ENCODE data around the gene TNFRSF8. TPM values are rescaled to one million over a fixed set of nuclear protein-coding genes. Genes with fewer than 3 reads are reported as not detected.

The TNFRSF8 gene
- total RNA-seq, 4 donors from 2014 or later: 0.84 to 4.9 (median 1.8) TPM; not detected in 1

GRCh38 chr1:12059722-12060464 is 3.2 kb upstream of the TNFRSF8 start:
- TF ChIP-seq POLR2A (IDR thresholded peaks at IDR 0.05) (no peak), EP300 (IDR thresholded peaks at IDR 0.05) (no peak), CTCF (IDR thresholded peaks at IDR 0.05) (no peak)
- WGBS, 2 donors: 67 to 77% methylated on average over 7 of the region's 7 CpGs
- no peak for DNase-seq (ENCODE audit: low spot score in 2 of 2)
- Histone ChIP-seq H3K27ac (no peak overlapping the region), H3K4me1 (peaks cover 0 to 12% (median 4%) of the 10 kb centered on the region in 4 donors), H3K27me3 (peaks cover 0 to 35% of the 10 kb centered on the region in 2 donors), H3K36me3 (no peaks in the 10 kb centered on the region), H3K9me3 (peaks cover 0 to 9% (median 0%) of the 10 kb centered on the region in 4 donors), H3K4me3 (no peak overlapping the region)

GRCh38 chr1:12060500-12060899 is 2.6 kb upstream of the TNFRSF8 start:
- Histone ChIP-seq H3K9me3 (peaks cover 0 to 9% (median 0%) of the 10 kb centered on the region in 4 donors), H3K4me3 (no peak overlapping the region), H3K36me3 (no peaks in the 10 kb centered on the region), H3K4me1 (peaks cover 0 to 12% (median 4%) of the 10 kb centered on the region in 4 donors), H3K27me3 (peaks cover 0 to 41% of the 10 kb centered on the region in 2 donors), H3K27ac (no peak overlapping the region)
- 88 to 93% methylated on average over 3 of the region's 3 CpGs for WGBS, 2 donors
- TF ChIP-seq EP300 (IDR thresholded peaks at IDR 0.05) (no peak), CTCF (IDR thresholded peaks at IDR 0.05) (no peak), POLR2A (IDR thresholded peaks at IDR 0.05) (no peak)
- DNase-seq (ENCODE audit: low spot score in 2 of 2): no peak

- H3K4me3 ChIP-seq: no peak overlapping the region
- peaks cover 0 to 9% (median 0%) of the 10 kb centered on the region in 4 donors for H3K9me3 ChIP-seq
- 25 to 27% methylated on average over 17 of the region's 17 CpGs for WGBS, 2 donors
- H3K27ac ChIP-seq: no peak overlapping the region
- peaks cover 0 to 26% (median 12%) of the 10 kb centered on the region in 4 donors for H3K4me1 ChIP-seq
- no peaks in the 10 kb centered on the region for H3K36me3 ChIP-seq
- DNase-seq (ENCODE audit: low spot score in 2 of 2): no peak
- no peak for TF ChIP-seq EP300 (IDR thresholded peaks at IDR 0.05)
- TF ChIP-seq POLR2A (IDR thresholded peaks at IDR 0.05): no peak
- no peak for TF ChIP-seq CTCF (IDR thresholded peaks at IDR 0.05)
- H3K27me3 ChIP-seq: peaks cover 0 to 54% of the 10 kb centered on the region in 2 donors
Measured at GRCh38 chr1:12064073-12064969, 1.2 kb downstream of the TNFRSF8 start.

- no peaks in the 10 kb centered on the region for H3K9me3 ChIP-seq
- peaks cover 0 to 26% (median 12%) of the 10 kb centered on the region in 4 donors for H3K4me1 ChIP-seq
- no peak for DNase-seq (ENCODE audit: low spot score in 2 of 2)
- peaks cover 0 to 54% of the 10 kb centered on the region in 2 donors for H3K27me3 ChIP-seq
- H3K4me3 ChIP-seq: no peak overlapping the region
- no peak for TF ChIP-seq EP300 (IDR thresholded peaks at IDR 0.05)
- TF ChIP-seq CTCF (IDR thresholded peaks at IDR 0.05): no peak
- TF ChIP-seq POLR2A (IDR thresholded peaks at IDR 0.05): no peak
- H3K27ac ChIP-seq: no peak overlapping the region
- WGBS, 2 donors: 66 to 74% methylated on average over 6 of the region's 6 CpGs
- no peaks in the 10 kb centered on the region for H3K36me3 ChIP-seq
Measured at GRCh38 chr1:12065872-12066271, 2.8 kb downstream of the TNFRSF8 start.
